Common myeloid progenitor, CD34-positive (primary cell): ENCODE results near the gene CRTC1.

ENCODE experiments used
- CTCF ChIA-PET: fragments of 350-600 bp; sonication (Branson Sonifier 250); formaldehyde crosslinking; loops from one replicate; lab custom pipeline; 2021; ENCODE audit warnings: antibody characterized with exemption; lab: Charles Lee
- POLR2A ChIA-PET: fragments of 350-600 bp; sonication (Branson Sonifier 250); formaldehyde crosslinking; loops from one replicate; lab custom pipeline; 2021; ENCODE audit warnings: antibody characterized with exemption; lab: Charles Lee
- DNase-seq, 3 donors: peaks; one replicate each; pipeline versions ENCODE4 v3.0.0 to v3.0.0-alpha.2; 2013
- H3K27ac ChIP-seq, 2 experiments: 1 replicate in 1 of 2; 2 replicates in 1 of 2; pipeline ENCODE4 v1.7.0; 2013; ENCODE audit warnings: inconsistent platforms in 2 of 2, low read length in 2 of 2, mild to moderate bottlenecking in 2 of 2, low read depth in 1 of 2, moderate library complexity in 1 of 2; ENCODE audit not compliant: severe bottlenecking in 2 of 2, insufficient read depth in 1 of 2, poor library complexity in 1 of 2
- H3K27me3 ChIP-seq, 5 experiments: replicated peaks in 2 of 5; 1 replicate in 3 of 5; 2 replicates in 2 of 5; pipeline versions ENCODE4 v1.6.1 to v1.7.0; 2013; ENCODE audit warnings: low read length in 4 of 5, mild to moderate bottlenecking in 2 of 5, moderate library complexity in 2 of 5, inconsistent platforms in 1 of 5; ENCODE audit not compliant: insufficient read depth in 5 of 5, control insufficient read depth in 4 of 5
- H3K36me3 ChIP-seq, 4 experiments: 1 replicate in 2 of 4; 2 replicates in 2 of 4; pipeline versions ENCODE4 v1.6.1 to v1.7.0; 2013; ENCODE audit warnings: low read length in 3 of 4, control low read depth in 1 of 4, mild to moderate bottlenecking in 1 of 4; ENCODE audit not compliant: control insufficient read depth in 4 of 4, insufficient read depth in 4 of 4
- H3K4me1 ChIP-seq, 4 experiments: 1 replicate in 3 of 4; 2 replicates in 1 of 4; pipeline versions ENCODE4 v1.6.1 to v1.7.1; 2013; ENCODE audit warnings: low read length in 3 of 4, mild to moderate bottlenecking in 3 of 4, control low read depth in 1 of 4, inconsistent platforms in 1 of 4, moderate library complexity in 1 of 4; ENCODE audit not compliant: control insufficient read depth in 4 of 4, insufficient read depth in 4 of 4; ENCODE audit errors: control extremely low read depth in 1 of 4
- H3K4me3 ChIP-seq, 7 experiments: 1 replicate in 4 of 7; 2 replicates in 3 of 7; pipeline versions ENCODE4 v1.5.1 to v1.7.0; 2013; ENCODE audit warnings: mild to moderate bottlenecking in 7 of 7, low read length in 6 of 7, moderate library complexity in 6 of 7, inconsistent platforms in 2 of 7, low read depth in 2 of 7, control low read depth in 1 of 7; ENCODE audit not compliant: insufficient read depth in 4 of 7, control insufficient read depth in 1 of 7; ENCODE audit errors: extremely low read depth in 1 of 7
- H3K9me3 ChIP-seq, 5 experiments: 1 replicate in 4 of 5; 2 replicates in 1 of 5; pipeline versions ENCODE4 v1.6.1 to v1.7.1; 2013; ENCODE audit warnings: low read length in 4 of 5, mild to moderate bottlenecking in 2 of 5, inconsistent platforms in 1 of 5, low read depth in 1 of 5, moderate library complexity in 1 of 5; ENCODE audit not compliant: control insufficient read depth in 4 of 5, insufficient read depth in 2 of 5; ENCODE audit errors: control extremely low read depth in 1 of 5
- WGBS: methylation state at CpG from one replicate; pipeline ENCODE4 v1.1.5; 2013; ENCODE audit not compliant: insufficient coverage; 5-methylcytosine and 5-hydroxymethylcytosine counted together

The CRTC1 gene

GRCh38 chr19:18745931-18746330 lies 62.5 kb downstream of the CRTC1 start:
- H3K4me1 ChIP-seq, result no peaks in the 10 kb centered on the region
- H3K36me3 ChIP-seq, result peaks cover 0 to 10% (median 5%) of the 10 kb centered on the region in 4 experiments
- H3K27me3 ChIP-seq, result no peaks in the 10 kb centered on the region
- H3K9me3 ChIP-seq, result no peaks in the 10 kb centered on the region
- ChIA-PET POLR2A (interaction anchor here (0.7 kb wide), 1 partner anchor 86 kb away, joined by 3 read pairs; the partner anchor contains the start of gene UPF1), CTCF (no interaction called here)
- WGBS, result 96% methylated on average over 5 of the region's 5 CpGs
- no peak overlapping the region for H3K27ac ChIP-seq
- no peak for DNase-seq
- no peak overlapping the region for H3K4me3 ChIP-seq

GRCh38 chr19:18746401-18747325 lies 63.2 kb downstream of the CRTC1 start:
- Histone ChIP-seq H3K9me3 (no peaks in the 10 kb centered on the region), H3K27me3 (no peaks in the 10 kb centered on the region), H3K4me1 (no peaks in the 10 kb centered on the region), H3K27ac (no peak overlapping the region), H3K4me3 (no peak overlapping the region), H3K36me3 (peaks cover 0 to 12% (median 5%) of the 10 kb centered on the region in 4 experiments)
- no peak for DNase-seq
- POLR2A ChIA-PET, result no interaction called here
- CTCF ChIA-PET, result no interaction called here
- WGBS, result 88% methylated on average over 23 of the region's 29 CpGs

GRCh38 chr19:18749362-18750231 lies 66.1 kb downstream of the CRTC1 start:
- ChIA-PET CTCF (interaction anchor here (1.1 kb wide), 1 partner anchor 94 kb away, joined by 3 read pairs; no protein-coding TSS in a partner anchor), POLR2A (no interaction called here)
- WGBS, result 96% methylated on average over 23 of the region's 23 CpGs
- Histone ChIP-seq H3K4me1 (no peaks in the 10 kb centered on the region), H3K27ac (no peak overlapping the region), H3K9me3 (no peaks in the 10 kb centered on the region), H3K27me3 (no peaks in the 10 kb centered on the region), H3K36me3 (peaks cover 0 to 21% (median 9%) of the 10 kb centered on the region in 4 experiments), H3K4me3 (no peak overlapping the region)
- DNase-seq, result no peak

- no peaks in the 10 kb centered on the region for H3K4me1 ChIP-seq
- H3K4me3 ChIP-seq, result no peak overlapping the region
- WGBS, result 95% methylated on average over 15 of the region's 19 CpGs
- DNase-seq, result no peak
- ChIA-PET CTCF (interaction anchor here (1.1 kb wide), 1 partner anchor 94 kb away, joined by 3 read pairs; no protein-coding TSS in a partner anchor), POLR2A (no interaction called here)
- no peaks in the 10 kb centered on the region for H3K9me3 ChIP-seq
- no peak overlapping the region for H3K27ac ChIP-seq
- H3K27me3 ChIP-seq, result no peaks in the 10 kb centered on the region
- peaks cover 0 to 21% (median 9%) of the 10 kb centered on the region in 4 experiments for H3K36me3 ChIP-seq
These were observed 67.0 kb downstream of the CRTC1 start for GRCh38 chr19:18750295-18750970.

- CTCF ChIA-PET, result no interaction called here
- Histone ChIP-seq H3K4me3 (no peak overlapping the region), H3K27ac (no peak overlapping the region), H3K9me3 (no peaks in the 10 kb centered on the region), H3K27me3 (no peaks in the 10 kb centered on the region), H3K4me1 (no peaks in the 10 kb centered on the region), H3K36me3 (peaks cover 0 to 21% (median 9%) of the 10 kb centered on the region in 4 experiments)
- WGBS, result 99% methylated on average over 7 of the region's 10 CpGs
- POLR2A ChIA-PET, result interaction anchor here (0.6 kb wide), 1 partner anchor 81 kb away, joined by 3 read pairs; no protein-coding TSS in a partner anchor
- DNase-seq, result no peak
These were observed 68.1 kb downstream of the CRTC1 start for GRCh38 chr19:18751571-18751970.

GRCh38 chr19:18754501-18754900 lies 71.0 kb downstream of the CRTC1 start:
- Histone ChIP-seq H3K27me3 (no peaks in the 10 kb centered on the region), H3K4me1 (no peaks in the 10 kb centered on the region), H3K9me3 (no peaks in the 10 kb centered on the region), H3K4me3 (no peak overlapping the region), H3K27ac (no peak overlapping the region), H3K36me3 (peaks cover 0 to 21% (median 10%) of the 10 kb centered on the region in 4 experiments)
- CTCF ChIA-PET, result no interaction called here
- 83% methylated on average over 1 of the region's 4 CpGs for WGBS
- no peak for DNase-seq
- POLR2A ChIA-PET, result no interaction called here
